ENCODE results near the gene TYW1.
"Not testable (repeated sequence)": the region's sequence is repeated elsewhere in the genome, so short reads cannot be mapped to it uniquely, and the experiment has no call there.

DNA sequence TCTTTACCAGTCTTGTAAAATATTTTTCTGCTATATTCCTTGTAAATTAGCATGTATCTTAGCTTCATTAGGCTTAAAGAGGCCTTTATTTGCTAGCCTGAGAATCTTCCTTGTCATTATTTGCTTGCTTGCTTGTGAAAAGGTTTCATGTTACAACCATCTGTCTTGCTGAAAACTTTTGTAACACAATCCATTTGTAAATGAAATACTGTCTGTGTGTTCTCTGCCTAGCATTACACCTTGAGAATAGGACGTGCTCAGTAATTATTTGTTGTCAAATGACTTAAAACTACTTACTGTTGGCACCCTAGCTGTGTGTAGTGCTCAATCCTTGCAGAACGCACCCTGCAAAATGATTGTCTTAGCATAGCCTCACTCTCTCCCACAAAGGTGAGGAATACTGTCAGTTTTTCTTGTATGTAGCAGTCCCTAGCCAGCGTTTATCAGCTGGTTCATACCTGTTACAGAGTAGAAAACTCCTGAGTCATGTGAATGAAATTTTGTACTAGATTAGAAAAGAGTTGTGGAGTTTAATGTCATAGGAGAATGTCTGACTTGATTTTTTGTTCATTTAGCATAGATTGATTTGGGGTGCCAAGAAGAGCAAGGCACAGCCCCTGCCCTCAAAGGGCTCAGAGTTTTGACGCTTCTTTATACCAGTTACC is 193.3 kb downstream of the TYW1 start:
- TF ChIP-seq, protein P1, sequence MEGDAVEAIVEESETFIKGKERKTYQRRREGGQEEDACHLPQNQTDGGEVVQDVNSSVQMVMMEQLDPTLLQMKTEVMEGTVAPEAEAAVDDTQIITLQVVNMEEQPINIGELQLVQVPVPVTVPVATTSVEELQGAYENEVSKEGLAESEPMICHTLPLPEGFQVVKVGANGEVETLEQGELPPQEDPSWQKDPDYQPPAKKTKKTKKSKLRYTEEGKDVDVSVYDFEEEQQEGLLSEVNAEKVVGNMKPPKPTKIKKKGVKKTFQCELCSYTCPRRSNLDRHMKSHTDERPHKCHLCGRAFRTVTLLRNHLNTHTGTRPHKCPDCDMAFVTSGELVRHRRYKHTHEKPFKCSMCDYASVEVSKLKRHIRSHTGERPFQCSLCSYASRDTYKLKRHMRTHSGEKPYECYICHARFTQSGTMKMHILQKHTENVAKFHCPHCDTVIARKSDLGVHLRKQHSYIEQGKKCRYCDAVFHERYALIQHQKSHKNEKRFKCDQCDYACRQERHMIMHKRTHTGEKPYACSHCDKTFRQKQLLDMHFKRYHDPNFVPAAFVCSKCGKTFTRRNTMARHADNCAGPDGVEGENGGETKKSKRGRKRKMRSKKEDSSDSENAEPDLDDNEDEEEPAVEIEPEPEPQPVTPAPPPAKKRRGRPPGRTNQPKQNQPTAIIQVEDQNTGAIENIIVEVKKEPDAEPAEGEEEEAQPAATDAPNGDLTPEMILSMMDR (conservative IDR thresholded peaks at IDR 0.05; ENCODE audit: low read depth, low read length): not testable (repeated sequence)
- TF ChIP-seq EZH2 (IDR thresholded peaks at IDR 0.05; ENCODE audit: borderline replicate concordance, low read depth, low read length, poor library complexity, severe bottlenecking): not testable (repeated sequence)
